Activated CD4-positive, alpha-beta T cell treated with anti-CD3 and anti-CD28 coated beads for 36 hours (primary cell): ENCODE results near the gene CEP85L. TPM values are rescaled to one million over a fixed set of nuclear protein-coding genes. Genes with fewer than 3 reads are reported as not detected.

Experiments used
- ATAC-seq: fragments of 200-7000 bp; cut with Tn5 transposase; one replicate; pipeline ENCODE4 v1.10.0; 2021; ENCODE audit warnings: mild to moderate bottlenecking, moderate library complexity
- CTCF ChIA-PET: fragments of 350-600 bp; sonication (Branson Sonifier 250); formaldehyde crosslinking; loops from one replicate; lab custom pipeline; 2021; ENCODE audit warnings: antibody characterized with exemption; lab: Charles Lee
- POLR2A ChIA-PET: fragments of 350-600 bp; sonication (Branson Sonifier 250); formaldehyde crosslinking; loops from one replicate; lab custom pipeline; 2021; ENCODE audit warnings: antibody characterized with exemption, inconsistent platforms; lab: Charles Lee
- DNase-seq: peaks from one replicate; pipeline ENCODE4 v3.0.0-alpha.2; 2020
- H3K27ac Mint-ChIP-seq: one replicate; pipeline ENCODE4 v1.8.0; 2021; ENCODE audit warnings: mixed read lengths
- H3K27me3 Mint-ChIP-seq: one replicate; pipeline ENCODE4 v1.8.0; 2021; ENCODE audit warnings: mixed read lengths
- H3K36me3 Mint-ChIP-seq: one replicate; pipeline ENCODE4 v1.8.0; 2021; ENCODE audit warnings: low read depth, mixed read lengths
- H3K4me1 Mint-ChIP-seq: one replicate; pipeline ENCODE4 v1.8.0; 2021; ENCODE audit warnings: mixed read lengths
- H3K4me3 Mint-ChIP-seq: one replicate; pipeline ENCODE4 v1.8.0; 2021; ENCODE audit warnings: mild to moderate bottlenecking, moderate library complexity, mixed read lengths
- H3K9me3 Mint-ChIP-seq: one replicate; pipeline ENCODE4 v1.8.0; 2021; ENCODE audit warnings: low read depth, mixed read lengths
- intact Hi-C, 2 experiments: fragments of 100-400 bp; cut with DNase I in 1 of 2; cut with micrococcal nuclease in 1 of 2; formaldehyde crosslinking; loops; one replicate each; pipeline versions ENCODE4 v1.14.2 to v1.15.1; 2022 to 2024; cut with DNase I, micrococcal nuclease
- total RNA-seq, 2 experiments: library from RNA; stranded (reverse); gene quantifications; one replicate each; pipeline ENCODE4 v1.2.3, GENCODE V29; 2021

The CEP85L gene
- total RNA-seq, 2 experiments from 2014 or later, result 29.5 to 29.7 TPM

GRCh38 chr6:118678866-118679265 lies 27.5 kb upstream of the CEP85L start:
- Mint-ChIP-seq H3K4me3 (no peak overlapping the region), H3K4me1 (peaks cover 58% of the 10 kb centered on the region), H3K9me3 (no peaks in the 10 kb centered on the region), H3K27me3 (no peaks in the 10 kb centered on the region), H3K27ac (no peak overlapping the region), H3K36me3 (peaks cover 26% of the 10 kb centered on the region)
- DNase-seq (no peak), ATAC-seq (no peak)
- ChIA-PET POLR2A (no interaction called here), CTCF (no interaction called here)
- intact Hi-C loops, result no loop called here

- POLR2A ChIA-PET, result interaction anchor here (0.6 kb wide), 1 partner anchor 33 kb away, joined by 5 read pairs; no protein-coding TSS in a partner anchor
- Mint-ChIP-seq H3K4me1 (peaks cover 60% of the 10 kb centered on the region), H3K27ac (no peak overlapping the region), H3K4me3 (no peak overlapping the region), H3K36me3 (peaks cover 28% of the 10 kb centered on the region), H3K27me3 (no peaks in the 10 kb centered on the region), H3K9me3 (no peaks in the 10 kb centered on the region)
- CTCF ChIA-PET, result interaction anchor here (0.5 to 2.0 kb wide), 9 partner anchors 9 to 388 kb away, joined by 3 to 9 read pairs (median 3); no protein-coding TSS in a partner anchor
- intact Hi-C loops, result no loop called here
- ATAC-seq, result no peak
- no peak for DNase-seq
Observed at GRCh38 chr6:118677193-118677592, 25.8 kb upstream of the CEP85L start.

- Mint-ChIP-seq H3K27me3 (no peaks in the 10 kb centered on the region), H3K4me3 (no peak overlapping the region), H3K4me1 (peaks cover 64% of the 10 kb centered on the region), H3K9me3 (no peaks in the 10 kb centered on the region), H3K27ac (no peak overlapping the region), H3K36me3 (peaks cover 28% of the 10 kb centered on the region)
- intact Hi-C loops, result no loop called here
- POLR2A ChIA-PET, result no interaction called here
- CTCF ChIA-PET, result interaction anchor here (0.7 kb wide), 1 partner anchor 111 kb away, joined by 3 read pairs; no protein-coding TSS in a partner anchor
- no peak for DNase-seq
- no peak for ATAC-seq
Observed at GRCh38 chr6:118675225-118675624, 23.8 kb upstream of the CEP85L start.

GRCh38 chr6:118674772-118675171 lies 23.4 kb upstream of the CEP85L start:
- Mint-ChIP-seq H3K4me1 (peaks cover 67% of the 10 kb centered on the region), H3K27ac (peak overlapping the region; percentile 11), H3K9me3 (no peaks in the 10 kb centered on the region), H3K36me3 (peaks cover 28% of the 10 kb centered on the region), H3K4me3 (no peak overlapping the region), H3K27me3 (no peaks in the 10 kb centered on the region)
- no peak for ATAC-seq
- intact Hi-C loops, result no loop called here
- ChIA-PET CTCF (no interaction called here), POLR2A (no interaction called here)
- DNase-seq, result no peak

GRCh38 chr6:118672678-118673077 lies 21.3 kb upstream of the CEP85L start:
- intact Hi-C loops, result no loop called here
- Mint-ChIP-seq H3K36me3 (peaks cover 20% of the 10 kb centered on the region), H3K9me3 (no peaks in the 10 kb centered on the region), H3K27ac (peak overlapping the region; percentile 55), H3K4me3 (no peak overlapping the region), H3K4me1 (peaks cover 75% of the 10 kb centered on the region), H3K27me3 (no peaks in the 10 kb centered on the region)
- POLR2A ChIA-PET, result no interaction called here
- DNase-seq, result no peak
- CTCF ChIA-PET, result interaction anchor here (0.7 to 2.2 kb wide), 4 partner anchors 10 to 216 kb away, joined by 3 to 10 read pairs (median 3); no protein-coding TSS in a partner anchor
- ATAC-seq, result peak; percentile 27

- no peak overlapping the region for H3K27ac Mint-ChIP-seq
- no peaks in the 10 kb centered on the region for H3K27me3 Mint-ChIP-seq
- ChIA-PET CTCF (interaction anchor here (1.0 to 1.9 kb wide), 3 partner anchors 11 to 37 kb away, joined by 3 to 9 read pairs (median 4); no protein-coding TSS in a partner anchor), POLR2A (no interaction called here)
- intact Hi-C loops, result no loop called here
- ATAC-seq (no peak), DNase-seq (no peak)
- H3K9me3 Mint-ChIP-seq, result no peaks in the 10 kb centered on the region
- peaks cover 11% of the 10 kb centered on the region for H3K36me3 Mint-ChIP-seq
- peaks cover 87% of the 10 kb centered on the region for H3K4me1 Mint-ChIP-seq
- no peak overlapping the region for H3K4me3 Mint-ChIP-seq
Observed at GRCh38 chr6:118669561-118669960, 18.2 kb upstream of the CEP85L start.

- no peak overlapping the region for H3K4me3 Mint-ChIP-seq
- peaks cover 13% of the 10 kb centered on the region for H3K36me3 Mint-ChIP-seq
- H3K9me3 Mint-ChIP-seq, result no peaks in the 10 kb centered on the region
- ChIA-PET POLR2A (no interaction called here), CTCF (interaction anchor here (0.9 to 1.9 kb wide), 5 partner anchors 8 to 60 kb away, joined by 3 to 9 read pairs (median 4); no protein-coding TSS in a partner anchor)
- H3K4me1 Mint-ChIP-seq, result peaks cover 91% of the 10 kb centered on the region
- no peaks in the 10 kb centered on the region for H3K27me3 Mint-ChIP-seq
- DNase-seq (no peak), ATAC-seq (no peak)
- intact Hi-C loops, result no loop called here
- H3K27ac Mint-ChIP-seq, result peak overlapping the region; percentile 51
Observed at GRCh38 chr6:118668761-118669385, 17.5 kb upstream of the CEP85L start.

GRCh38 chr6:118667988-118668387 lies 16.6 kb upstream of the CEP85L start:
- no peak for DNase-seq
- intact Hi-C loops, result no loop called here
- Mint-ChIP-seq H3K9me3 (no peaks in the 10 kb centered on the region), H3K27ac (peak overlapping the region; percentile 7), H3K4me1 (peaks cover 88% of the 10 kb centered on the region), H3K36me3 (peaks cover 12% of the 10 kb centered on the region), H3K4me3 (no peak overlapping the region), H3K27me3 (no peaks in the 10 kb centered on the region)
- POLR2A ChIA-PET, result no interaction called here
- CTCF ChIA-PET, result interaction anchor here (0.9 to 1.9 kb wide), 3 partner anchors 9 to 61 kb away, joined by 3 to 9 read pairs (median 9); no protein-coding TSS in a partner anchor
- ATAC-seq, result no peak

GRCh38 chr6:118665011-118665410 lies 13.6 kb upstream of the CEP85L start:
- H3K4me3 Mint-ChIP-seq, result peak overlapping the region; percentile 75
- ChIA-PET CTCF (interaction anchor here (0.9 to 1.1 kb wide), 3 partner anchors 13 to 24 kb away, joined by 3 read pairs; partner anchors contain the start of gene CEP85L), POLR2A (interaction anchor here (1.0 kb wide), 1 partner anchor 44 kb away, joined by 6 read pairs; no protein-coding TSS in a partner anchor)
- peaks cover 83% of the 10 kb centered on the region for H3K4me1 Mint-ChIP-seq
- intact Hi-C loops, result loop anchor here in 1 of 2 experiments (2.0 kb wide), 1 partner anchor 14 kb away; the partner anchor contains the start of gene CEP85L
- H3K27me3 Mint-ChIP-seq, result no peaks in the 10 kb centered on the region
- no peaks in the 10 kb centered on the region for H3K9me3 Mint-ChIP-seq
- peak; percentile 31 for DNase-seq
- peaks cover 18% of the 10 kb centered on the region for H3K36me3 Mint-ChIP-seq
- peak; percentile 52 for ATAC-seq
- peak overlapping the region; percentile 97 for H3K27ac Mint-ChIP-seq

GRCh38 chr6:118663993-118664985 lies 12.9 kb upstream of the CEP85L start:
- H3K27me3 Mint-ChIP-seq, result no peaks in the 10 kb centered on the region
- ChIA-PET POLR2A (interaction anchor here (1.0 kb wide), 1 partner anchor 45 kb away, joined by 6 read pairs; no protein-coding TSS in a partner anchor), CTCF (interaction anchor here (0.6 to 1.3 kb wide), 6 partner anchors 10 to 142 kb away, joined by 3 to 5 read pairs (median 3); partner anchors contain the start of gene CEP85L)
- H3K9me3 Mint-ChIP-seq, result no peaks in the 10 kb centered on the region
- peak; percentile 27 for ATAC-seq
- peak overlapping the region; percentile 75 for H3K4me3 Mint-ChIP-seq
- peak overlapping the region; percentile 97 for H3K27ac Mint-ChIP-seq
- peak; percentile 24 for DNase-seq
- H3K36me3 Mint-ChIP-seq, result peaks cover 18% of the 10 kb centered on the region
- H3K4me1 Mint-ChIP-seq, result peaks cover 83% of the 10 kb centered on the region
- intact Hi-C loops, result loop anchor here (1.0 to 2.0 kb wide), 3 partner anchors 13 to 46 kb away; partner anchors contain the start of gene CEP85L (in 1 of the 2)

- ATAC-seq, result no peak
- no peak overlapping the region for H3K27ac Mint-ChIP-seq
- no peaks in the 10 kb centered on the region for H3K9me3 Mint-ChIP-seq
- ChIA-PET CTCF (interaction anchor here (1.2 kb wide), 1 partner anchor 42 kb away, joined by 3 read pairs; no protein-coding TSS in a partner anchor), POLR2A (no interaction called here)
- H3K4me3 Mint-ChIP-seq, result no peak overlapping the region
- no peak for DNase-seq
- intact Hi-C loops, result no loop called here
- peaks cover 18% of the 10 kb centered on the region for H3K36me3 Mint-ChIP-seq
- no peaks in the 10 kb centered on the region for H3K27me3 Mint-ChIP-seq
- peaks cover 75% of the 10 kb centered on the region for H3K4me1 Mint-ChIP-seq
Observed at GRCh38 chr6:118661831-118662230, 10.4 kb upstream of the CEP85L start.
